ELF-1 (cell line): ENCODE measurements around the gene AHRR.
"Not testable (repeated sequence)": the region's sequence is repeated elsewhere in the genome, so short reads cannot be mapped to it uniquely, and the experiment has no call there.

Experiments used
- DNase-seq: peaks from one replicate; pipeline ENCODE4 v3.0.0-alpha.2; 2016; ENCODE audit warnings: low read depth, low spot score

AHRR gene

DNA sequence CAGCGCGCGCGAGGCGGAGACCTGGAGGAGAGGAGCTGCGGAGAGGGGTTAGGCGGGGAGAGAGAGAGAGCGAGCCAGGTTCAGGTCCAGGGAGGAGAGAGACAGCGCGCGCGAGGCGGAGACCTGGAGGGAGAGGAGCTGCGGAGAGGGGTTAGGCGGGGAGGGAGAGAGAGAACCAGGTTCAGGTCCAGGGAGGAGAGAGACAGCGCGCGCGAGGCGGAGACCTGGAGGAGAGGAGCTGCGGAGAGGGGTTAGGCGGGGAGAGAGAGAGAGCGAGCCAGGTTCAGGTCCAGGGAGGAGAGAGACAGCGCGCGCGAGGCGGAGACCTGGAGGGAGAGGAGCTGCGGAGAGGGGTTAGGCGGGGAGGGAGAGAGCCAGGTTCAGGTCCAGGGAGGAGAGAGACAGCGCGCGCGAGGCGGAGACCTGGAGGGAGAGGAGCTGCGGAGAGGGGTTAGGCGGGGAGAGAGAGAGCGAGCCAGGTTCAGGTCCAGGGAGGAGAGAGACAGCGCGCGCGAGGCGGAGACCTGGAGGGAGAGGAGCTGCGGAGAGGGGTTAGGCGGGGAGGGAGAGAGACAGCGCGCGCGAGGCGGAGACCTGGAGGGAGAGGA is 152.8 kb downstream of the AHRR start:
- DNase-seq, result not testable (repeated sequence)

DNA sequence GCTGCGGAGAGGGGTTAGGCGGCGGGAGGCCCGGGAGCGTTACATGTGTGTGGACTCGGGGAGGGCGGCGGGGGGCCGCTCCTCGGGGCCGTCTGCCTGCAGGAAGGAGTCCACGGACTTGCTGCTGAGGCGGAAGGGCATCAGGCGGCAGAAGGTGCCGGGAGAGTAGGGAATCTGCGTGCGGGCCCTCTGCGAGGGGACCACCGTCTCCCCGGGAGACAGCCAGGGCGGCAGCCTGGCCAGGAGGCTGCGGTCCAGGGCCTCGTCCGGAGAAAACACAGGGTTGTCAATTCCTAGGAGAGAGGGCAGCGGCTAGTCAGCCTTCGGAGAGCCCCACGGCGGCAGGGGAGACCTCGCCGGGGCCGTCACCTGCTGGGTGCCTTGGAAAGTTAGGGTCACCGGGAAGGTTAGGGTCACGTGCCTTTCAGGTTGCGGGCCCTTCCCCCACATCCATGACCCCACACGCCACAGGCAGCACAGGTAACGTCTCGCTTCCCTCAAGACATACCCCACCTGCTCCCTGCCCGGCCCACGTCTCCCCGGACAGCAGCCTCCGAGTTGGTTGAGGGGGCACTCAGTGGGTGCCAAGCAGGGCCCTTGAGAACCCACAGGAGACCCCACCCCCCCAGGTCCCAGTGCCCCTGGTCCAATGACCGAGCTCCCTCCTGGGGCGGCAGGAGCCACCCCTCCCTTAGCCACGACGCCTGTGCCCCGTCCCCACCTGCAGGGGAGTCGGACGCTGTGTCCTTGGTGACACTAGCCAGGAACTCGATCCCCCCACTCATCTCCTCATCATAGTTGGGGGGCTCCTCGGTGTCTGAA is 153.5 kb downstream of the AHRR start:
- DNase-seq, result no peak

DNA sequence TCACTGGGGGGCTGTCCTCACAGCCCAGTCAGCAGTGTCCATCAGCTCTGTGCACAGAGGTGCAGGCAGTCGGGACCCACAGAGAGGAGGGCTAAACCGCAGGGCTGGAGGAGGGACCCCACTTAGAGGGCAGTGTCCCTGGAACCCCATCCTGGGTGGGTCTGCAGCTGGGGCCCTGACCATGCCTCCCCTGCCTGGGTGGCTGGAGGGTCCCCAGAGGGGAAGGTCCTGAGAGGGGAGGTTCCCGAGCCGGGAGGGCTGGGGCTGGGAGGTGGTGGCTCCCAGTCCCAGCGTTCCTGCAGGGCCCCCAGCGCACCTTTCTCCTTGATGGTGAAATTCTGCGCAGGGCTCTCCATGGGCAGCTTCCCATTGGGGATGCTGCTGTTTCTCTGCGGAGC is 154.2 kb downstream of the AHRR start:
- no peak for DNase-seq

DNA sequence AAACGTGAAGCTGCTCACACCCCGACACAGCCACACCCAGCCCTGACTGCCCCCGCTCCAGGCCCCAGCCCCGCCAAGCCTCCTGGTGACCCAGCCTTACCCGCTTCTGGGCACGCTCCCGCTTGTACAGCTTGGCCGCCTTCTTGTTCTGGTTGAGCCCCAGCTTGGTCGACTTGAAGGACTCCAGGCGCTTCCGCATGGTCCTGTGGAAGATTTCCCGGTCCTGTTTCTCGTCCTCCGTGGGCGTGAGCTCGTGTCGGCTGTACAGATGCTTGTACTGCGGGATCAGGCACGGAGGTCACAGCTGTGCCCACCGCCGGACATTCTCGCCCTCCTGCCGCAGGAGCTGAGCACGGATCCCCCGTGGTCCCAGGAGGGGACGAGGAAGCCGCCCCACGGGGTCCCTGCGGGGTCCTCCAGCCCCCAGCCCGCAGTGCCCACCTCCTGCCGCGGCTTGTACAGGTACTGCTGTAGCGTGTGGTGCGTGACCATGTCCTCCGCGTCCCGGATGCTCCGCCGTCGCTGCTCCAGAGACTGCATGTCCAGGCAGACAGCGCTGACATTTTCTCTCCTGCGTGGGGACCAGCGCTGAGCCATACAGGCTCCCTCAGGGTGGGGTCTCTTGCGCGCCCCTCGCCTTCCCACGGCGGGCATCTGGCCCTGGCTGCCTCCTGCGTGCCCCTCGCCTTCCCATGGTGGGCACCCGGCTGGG is 154.7 kb downstream of the AHRR start:
- no peak for DNase-seq

DNA sequence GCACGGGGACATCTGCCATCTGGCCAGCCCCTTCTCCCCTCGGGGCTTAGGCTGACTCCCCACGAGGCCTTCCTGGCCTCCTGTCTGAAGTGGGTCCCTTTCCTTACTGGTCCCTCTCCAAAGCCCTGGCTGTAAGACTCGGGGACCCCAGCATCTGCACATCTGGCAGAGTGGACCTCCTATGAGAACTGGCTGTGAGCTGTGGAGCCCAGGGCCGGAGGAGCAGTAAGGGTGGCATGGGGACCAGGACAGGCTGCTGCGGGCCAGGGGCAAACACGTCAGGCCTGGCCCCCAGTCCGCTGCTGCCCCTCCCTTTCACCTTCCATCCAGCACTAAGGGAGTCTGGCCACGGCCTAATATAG is 155.3 kb downstream of the AHRR start:
- no peak for DNase-seq

DNA sequence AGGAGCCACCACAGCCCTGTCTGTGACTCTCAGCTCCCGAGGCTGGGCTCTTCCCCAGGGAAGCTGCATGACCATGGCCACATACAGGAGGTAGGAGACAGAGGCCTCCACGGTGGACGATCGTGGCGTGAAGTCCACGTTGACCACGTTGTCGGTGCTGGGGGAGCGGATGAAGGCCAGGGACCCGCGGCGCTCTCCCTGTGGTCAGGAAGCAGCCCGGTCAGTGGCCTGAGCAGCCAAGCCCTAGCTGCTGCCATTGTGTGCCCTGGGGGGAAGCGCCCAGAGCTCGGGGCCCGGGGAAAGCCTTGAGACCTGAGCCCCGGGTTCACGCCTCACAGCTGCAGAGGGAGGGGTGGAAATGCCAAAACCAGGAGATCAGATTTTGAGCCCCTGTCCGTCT is 155.7 kb downstream of the AHRR start:
- DNase-seq, result no peak

DNA sequence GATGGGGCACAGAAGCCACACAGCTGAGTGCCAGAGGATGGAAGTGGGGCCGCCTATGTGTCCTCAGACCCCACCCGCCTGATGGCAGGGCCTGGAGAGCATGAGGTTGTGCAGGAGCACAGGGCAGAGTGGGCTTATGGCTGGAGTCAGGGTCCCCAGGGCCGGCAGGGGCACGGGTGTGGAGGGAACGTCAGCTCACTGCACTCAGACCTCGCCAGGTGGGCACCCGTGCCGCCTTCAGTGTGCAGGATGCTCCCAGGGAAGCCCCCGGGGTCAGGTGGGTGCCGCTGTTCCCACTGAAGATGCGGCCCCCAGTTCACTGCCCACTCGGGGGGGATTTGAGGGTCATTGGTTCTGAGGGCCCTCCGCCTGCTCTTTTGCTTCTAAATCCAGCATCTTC is 156.4 kb downstream of the AHRR start:
- no peak for DNase-seq

DNA sequence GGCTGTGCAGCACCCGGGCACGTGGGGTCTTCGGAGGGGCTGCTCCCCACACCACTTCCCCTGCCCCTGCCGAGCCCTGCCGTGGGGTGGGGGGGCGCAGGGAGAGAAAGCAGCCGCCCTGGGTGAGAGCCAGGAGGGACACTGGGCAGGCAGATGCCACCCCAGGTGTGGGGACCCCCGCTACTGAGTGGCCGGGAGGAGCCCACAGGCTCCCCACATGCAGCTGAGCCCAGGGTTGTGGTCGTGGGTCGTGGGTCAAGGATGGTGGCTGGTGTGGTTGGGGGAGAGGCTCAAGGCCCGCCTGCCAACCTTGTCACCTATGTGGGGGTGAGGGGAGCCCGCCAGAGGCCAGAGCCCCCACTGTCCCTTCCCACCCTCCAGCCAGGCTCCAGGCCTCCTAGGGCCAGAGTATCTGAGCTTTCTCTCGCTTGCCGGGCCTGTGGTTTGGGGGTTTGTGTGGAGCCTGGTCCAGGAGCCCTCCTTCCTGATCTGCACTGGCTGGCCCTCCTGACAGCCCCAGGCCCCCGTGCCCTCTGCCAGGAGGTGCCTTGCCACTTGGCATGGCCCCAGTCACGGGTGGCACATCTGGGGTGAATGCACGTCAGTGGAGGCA is 157.0 kb downstream of the AHRR start:
- no peak for DNase-seq

DNA sequence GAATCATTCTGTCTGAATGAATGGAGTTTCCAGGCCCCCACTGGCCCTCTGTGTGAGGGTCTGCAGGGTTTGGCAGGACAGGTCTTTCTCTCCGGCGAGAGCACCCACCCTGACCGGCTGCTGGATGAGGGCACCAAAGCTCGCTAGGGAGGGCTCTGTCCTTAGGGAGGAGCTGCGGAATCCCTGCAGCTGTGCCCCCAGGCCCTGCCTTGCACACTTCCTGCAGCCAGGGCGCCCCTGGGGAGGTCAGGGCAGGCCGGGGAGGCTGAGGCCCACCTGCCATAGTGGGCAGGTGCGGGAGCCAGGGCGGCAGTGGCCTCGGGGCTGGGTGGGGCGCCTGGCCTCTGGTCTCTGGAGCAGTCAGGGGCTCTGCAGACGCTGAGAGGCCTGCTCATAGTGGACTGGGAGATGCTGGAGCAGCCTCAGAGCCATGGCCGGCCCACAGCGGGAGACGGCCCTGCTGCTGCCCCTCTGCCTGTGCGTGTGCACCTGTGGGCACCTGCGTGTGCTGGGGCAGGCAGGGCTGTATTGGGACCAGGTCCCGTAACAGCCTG is 157.5 kb downstream of the AHRR start:
- no peak for DNase-seq

DNA sequence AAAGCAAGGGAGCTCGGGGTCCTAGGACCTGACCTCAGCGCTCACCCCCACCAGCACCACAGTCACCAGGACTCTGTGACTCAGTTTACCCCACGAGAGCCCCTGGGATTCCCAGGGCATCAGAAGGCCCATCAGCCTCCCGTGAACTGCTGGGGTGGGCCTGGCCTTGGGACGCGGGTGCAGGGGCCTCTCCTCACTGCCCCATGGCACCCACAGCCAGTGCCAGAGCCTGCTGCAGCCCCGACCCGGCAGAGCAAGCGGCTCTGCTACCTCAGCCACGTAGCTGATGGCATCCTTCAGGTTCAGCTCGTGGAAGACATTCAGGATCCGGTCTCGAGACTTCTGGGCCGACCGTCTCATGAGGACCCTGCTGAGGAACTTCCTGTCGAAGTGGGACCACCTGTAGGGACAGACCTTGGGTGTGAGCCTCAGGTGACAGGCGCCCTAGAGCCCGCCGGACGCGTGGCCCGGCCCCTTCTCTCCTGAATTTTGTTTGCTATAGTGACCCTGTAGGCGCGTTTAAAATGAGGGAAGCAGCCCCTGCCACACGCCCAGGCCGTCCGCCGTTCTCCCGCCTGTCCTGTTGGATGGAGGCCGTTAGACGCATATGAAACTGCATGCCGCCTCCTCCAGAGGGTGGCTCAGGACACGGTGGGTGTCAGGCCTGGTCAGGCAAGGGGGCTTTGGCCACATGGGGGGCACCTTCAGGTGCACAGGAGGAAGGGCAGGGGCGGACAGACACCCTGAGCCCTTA is 158.2 kb downstream of the AHRR start:
- DNase-seq, result no peak

DNA sequence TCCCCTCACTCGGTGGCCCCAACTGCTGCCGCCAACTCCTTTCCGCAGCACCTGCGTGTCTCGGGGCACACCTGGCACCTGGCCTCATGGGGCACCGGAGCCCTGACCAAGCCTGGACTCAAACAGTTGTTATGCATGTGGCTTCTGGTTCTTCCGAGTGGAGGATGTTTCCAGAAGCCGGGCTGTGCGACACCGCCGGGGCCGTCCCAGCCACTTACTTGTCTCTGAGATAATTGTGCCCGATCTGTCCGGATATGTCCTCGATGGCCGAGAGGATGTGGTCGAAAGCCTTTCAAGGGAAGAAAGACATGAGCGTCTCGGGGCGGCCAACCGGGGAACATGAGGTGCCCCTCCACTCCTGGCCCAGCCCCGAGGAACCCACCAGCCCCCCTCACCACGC is 159.8 kb downstream of the AHRR start:
- no peak for DNase-seq

DNA sequence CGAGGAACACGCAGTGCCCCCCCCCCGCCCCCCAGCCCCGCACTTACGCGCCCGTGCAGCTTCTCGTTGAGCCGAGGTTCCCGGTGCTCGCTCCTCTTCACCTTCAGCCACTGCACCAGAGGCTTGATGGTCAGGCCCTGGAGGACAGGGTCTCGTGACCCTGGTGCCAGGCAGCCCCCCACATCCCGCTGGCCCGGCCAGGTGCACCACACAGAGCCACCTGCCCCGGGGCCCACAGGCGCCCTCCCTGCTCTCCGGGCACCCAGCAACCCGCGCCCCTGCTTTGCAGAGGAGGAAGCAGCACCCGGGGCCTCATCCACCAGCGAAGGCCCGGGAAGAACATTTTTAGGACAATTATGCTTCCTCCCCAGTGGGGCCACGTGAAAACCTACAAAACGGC is 160.5 kb downstream of the AHRR start:
- DNase-seq, result no peak

DNA sequence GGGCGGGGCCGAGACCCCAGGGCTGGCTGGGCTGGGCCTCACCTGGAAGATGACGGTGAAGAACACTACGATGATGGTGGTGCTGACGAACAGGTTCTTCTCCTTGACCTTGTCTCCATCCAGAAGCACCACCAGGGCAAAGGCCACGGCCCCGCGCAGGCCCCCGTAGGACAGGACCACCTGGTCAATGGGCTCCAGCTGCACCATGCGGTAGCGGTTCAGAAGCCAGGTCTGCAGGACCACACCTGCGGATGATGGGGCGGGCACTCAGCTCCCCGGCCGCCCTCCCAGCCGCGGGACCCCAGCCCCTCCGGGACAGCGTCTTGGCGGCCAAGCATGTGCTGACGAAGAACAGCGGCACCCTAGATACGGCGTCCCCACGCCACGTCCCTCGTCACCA is 161.0 kb downstream of the AHRR start:
- no peak for DNase-seq

DNA sequence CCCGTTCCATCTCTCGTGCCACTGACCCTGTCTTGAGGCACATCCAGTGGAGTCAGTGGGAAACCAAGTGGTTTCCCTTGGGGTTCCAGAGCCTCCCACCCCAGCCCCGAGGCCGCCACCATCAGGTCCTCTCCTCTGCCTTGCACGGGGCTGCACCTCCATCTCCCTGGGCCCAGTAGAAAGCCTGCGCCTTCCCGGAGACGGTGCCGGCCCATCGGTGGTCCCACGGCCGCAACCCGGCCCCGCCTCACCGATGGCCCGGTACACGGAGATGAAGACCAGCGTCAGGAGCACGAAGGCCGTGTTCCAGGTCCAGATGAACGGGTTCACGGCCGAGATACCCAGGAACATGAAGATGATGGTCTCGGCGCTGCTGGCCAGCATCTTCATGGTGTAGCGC is 161.5 kb downstream of the AHRR start:
- DNase-seq, result no peak

DNA sequence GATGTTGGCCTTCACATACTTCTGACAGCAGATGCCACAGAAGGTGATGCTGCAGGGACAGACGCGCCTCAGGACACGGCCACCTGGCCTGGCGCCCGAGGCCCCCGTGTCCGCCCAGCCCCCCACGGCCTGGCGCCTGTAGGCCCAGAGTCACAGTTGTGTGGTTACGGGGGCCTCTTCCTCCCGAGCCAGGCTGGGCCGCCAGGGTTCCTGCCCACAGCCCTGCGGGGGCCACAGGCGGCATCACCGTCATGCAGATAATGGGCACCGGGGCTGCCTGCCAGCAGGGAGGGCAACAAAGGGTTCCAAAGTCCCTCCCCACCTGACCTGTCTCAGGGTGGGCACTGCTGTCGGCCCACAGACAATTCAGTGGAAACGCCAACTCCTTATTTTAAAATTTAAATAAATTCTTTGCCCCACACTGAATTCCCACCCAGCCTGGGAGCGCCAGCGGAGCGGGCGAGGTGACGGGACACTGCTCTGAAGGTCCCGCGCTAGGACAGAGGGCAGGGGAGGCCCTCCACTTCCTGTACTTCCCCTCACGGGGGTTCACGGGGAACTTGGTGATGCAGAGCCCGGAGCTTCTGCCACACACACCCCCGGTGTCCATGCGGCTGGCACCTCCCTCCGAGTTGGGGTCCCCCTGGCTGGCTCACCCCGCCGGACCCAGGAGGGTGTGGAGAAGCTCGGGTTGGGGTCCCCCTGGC is 162.1 kb downstream of the AHRR start:
- no peak for DNase-seq

DNA sequence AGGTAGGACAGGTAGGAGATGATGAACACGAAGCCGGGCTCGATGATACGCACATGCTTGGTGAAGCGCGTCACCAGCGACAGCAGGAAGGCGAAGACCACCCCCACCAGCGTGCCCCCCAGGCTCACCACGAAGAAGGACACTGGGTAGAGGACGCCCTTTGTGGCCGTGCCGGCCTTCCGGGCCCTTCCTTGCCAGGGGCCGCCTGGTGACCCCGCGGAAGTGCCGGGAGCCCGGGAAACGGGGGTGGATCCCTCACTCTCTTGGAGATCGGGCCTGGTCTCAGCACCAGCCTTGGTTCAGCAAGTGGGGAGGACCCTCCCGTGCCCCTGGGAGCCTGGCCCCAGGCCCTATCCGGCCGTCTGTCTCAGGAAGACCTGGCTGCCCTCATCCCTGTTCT is 163.0 kb downstream of the AHRR start:
- DNase-seq, result no peak

DNA sequence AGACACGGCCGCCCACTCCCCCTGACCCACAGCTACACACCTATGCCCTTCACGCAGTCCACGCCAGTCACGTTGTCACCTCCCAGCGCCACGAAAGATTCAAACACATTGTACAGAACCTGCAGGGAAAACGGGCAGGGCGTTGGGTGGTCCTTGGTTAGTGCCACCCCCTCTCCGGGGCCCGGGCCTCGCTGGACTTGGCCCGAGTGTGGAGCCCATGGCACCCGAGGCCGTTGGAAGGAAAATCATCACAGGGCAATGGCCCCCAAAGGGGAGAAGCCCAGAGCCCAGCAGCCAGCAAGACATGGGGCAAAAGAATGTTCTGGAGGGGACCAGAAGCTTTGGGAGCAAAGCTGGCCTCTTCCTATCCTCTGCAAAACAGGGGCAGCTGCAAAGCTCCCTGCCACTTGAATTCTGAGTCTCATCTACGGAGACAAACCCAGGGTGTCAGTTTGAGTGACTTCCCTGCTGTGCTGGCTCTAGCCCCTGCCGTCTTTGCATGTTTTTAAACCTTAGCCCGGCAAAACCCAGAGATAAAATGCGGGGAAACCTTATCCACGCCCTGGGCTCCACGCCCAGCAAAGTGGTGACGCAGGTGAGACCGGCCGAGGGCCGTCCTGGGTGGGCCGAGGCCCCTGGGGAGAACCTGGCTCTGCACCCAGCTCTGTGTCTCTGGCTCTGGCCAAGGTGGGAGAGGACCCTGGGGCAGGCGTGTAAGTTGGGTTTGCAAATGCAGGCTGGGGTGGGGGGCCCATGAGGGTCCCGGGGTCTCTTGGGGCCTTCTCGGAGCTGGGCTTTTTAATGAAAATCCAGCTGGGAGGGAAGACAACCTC is 163.8 kb downstream of the AHRR start:
- no peak for DNase-seq

DNA sequence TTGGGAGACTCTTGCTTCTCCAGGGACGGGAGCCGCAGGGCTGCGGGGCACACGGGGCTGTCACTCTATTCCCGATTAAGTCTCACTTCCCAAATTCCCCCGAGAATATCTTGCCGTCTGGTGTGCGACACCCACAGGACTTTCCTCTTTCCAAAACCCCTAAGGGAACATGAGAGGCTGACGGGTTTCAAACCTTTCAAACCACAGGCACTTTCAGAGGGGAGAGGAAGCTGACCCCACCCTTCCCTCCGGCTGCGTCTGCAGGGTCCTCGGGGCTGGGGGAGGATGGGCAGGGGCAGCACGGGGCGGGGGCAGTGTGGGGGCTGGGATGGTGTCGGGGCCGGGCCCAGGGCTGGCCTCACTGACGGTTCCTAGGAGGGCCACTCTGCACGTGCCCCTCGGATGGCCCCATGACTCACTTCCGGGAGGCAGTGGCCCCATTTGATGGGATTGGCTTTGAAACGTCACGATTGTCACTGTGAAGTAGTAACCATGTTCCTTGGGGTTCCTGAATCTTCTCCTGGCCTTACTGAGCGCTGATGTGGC is 164.5 kb downstream of the AHRR start:
- DNase-seq, result no peak

DNA sequence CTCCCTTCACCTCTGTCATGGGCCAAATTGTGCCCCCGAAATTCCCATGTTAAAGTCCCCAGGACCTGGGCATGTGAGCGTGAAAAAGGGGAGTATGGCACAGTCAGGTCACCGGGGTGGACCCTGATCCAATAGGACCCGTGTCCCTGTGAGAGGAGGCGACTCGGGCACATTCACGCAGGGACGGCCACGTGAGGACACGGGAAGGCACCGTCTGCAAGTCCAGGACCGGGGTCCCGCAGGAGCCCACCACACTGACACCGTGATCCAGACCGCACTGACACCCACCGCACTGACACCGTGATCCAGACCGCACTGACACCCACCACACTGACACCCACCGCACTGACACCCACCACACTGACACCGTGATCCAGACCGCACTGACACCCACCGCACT is 165.1 kb downstream of the AHRR start:
- not testable (repeated sequence) for DNase-seq
